ENCODE results near the gene RETN.

The RETN gene

GRCh38 chr19:7628589-7629311, 40.1 kb upstream of the RETN start:
- no peak for TF ChIP-seq FOXP2 (optimal IDR thresholded peaks at IDR 0.05; ENCODE audit: borderline replicate concordance, extremely low read depth, extremely low read length, insufficient read depth)
- TF ChIP-seq POLR2AphosphoS5 (IDR thresholded peaks at IDR 0.05; ENCODE audit: low read depth, low read length): no peak
- TF ChIP-seq REST (IDR thresholded peaks at IDR 0.05; ENCODE audit: insufficient read depth in 1 of 2, low read depth in 2 of 2, low read length in 2 of 2): no peak

- no peak for TF ChIP-seq FOXP2 (optimal IDR thresholded peaks at IDR 0.05; ENCODE audit: borderline replicate concordance, extremely low read depth, extremely low read length, insufficient read depth)
- peak in 1 of 2 experiments; percentile 35; a peak in 1 of 4 replicates for TF ChIP-seq REST (IDR thresholded peaks at IDR 0.05; ENCODE audit: insufficient read depth in 1 of 2, low read depth in 2 of 2, low read length in 2 of 2)
- TF ChIP-seq SIN3A (IDR thresholded peaks at IDR 0.05; ENCODE audit: borderline replicate concordance, insufficient read depth, low read length): 0 out of 2 replicates have a peak, but pooled peaks have one; percentile 50
- peak; percentile 72; the same call in 1 of the 2 replicates for TF ChIP-seq TAF1 (IDR thresholded peaks at IDR 0.05; ENCODE audit: borderline replicate concordance, insufficient read depth, low read length)
- TF ChIP-seq POLR2AphosphoS5 (IDR thresholded peaks at IDR 0.05; ENCODE audit: low read depth, low read length): peak; percentile 69
Observed at GRCh38 chr19:7629347-7630054, 39.3 kb upstream of the RETN start, which contains the start of the genes PET100 and XAB2. Gene PET100 (plus strand): TSS chr19:7629793. CDS start chr19:7629834, 41 bp downstream. Gene XAB2 (minus strand): TSS chr19:7629545. CDS start chr19:7629527, 18 bp downstream.

GRCh38 chr19:7631577-7631976, 37.3 kb upstream of the RETN start:
- TF ChIP-seq FOXP2 (optimal IDR thresholded peaks at IDR 0.05; ENCODE audit: borderline replicate concordance, extremely low read depth, extremely low read length, insufficient read depth) (no peak), TAF1 (IDR thresholded peaks at IDR 0.05; ENCODE audit: borderline replicate concordance, insufficient read depth, low read length) (no peak), SIN3A (IDR thresholded peaks at IDR 0.05; ENCODE audit: borderline replicate concordance, insufficient read depth, low read length) (no peak)

GRCh38 chr19:7632340-7633203, 36.3 kb upstream of the RETN start:
- no peak for TF ChIP-seq REST (IDR thresholded peaks at IDR 0.05; ENCODE audit: insufficient read depth in 1 of 2, low read depth in 2 of 2, low read length in 2 of 2)
- no peak for TF ChIP-seq FOXP2 (optimal IDR thresholded peaks at IDR 0.05; ENCODE audit: borderline replicate concordance, extremely low read depth, extremely low read length, insufficient read depth)
- no peak for TF ChIP-seq TAF1 (IDR thresholded peaks at IDR 0.05; ENCODE audit: borderline replicate concordance, insufficient read depth, low read length)
- no peak for TF ChIP-seq SIN3A (IDR thresholded peaks at IDR 0.05; ENCODE audit: borderline replicate concordance, insufficient read depth, low read length)
- no peak for TF ChIP-seq POLR2AphosphoS5 (IDR thresholded peaks at IDR 0.05; ENCODE audit: low read depth, low read length)

- TF ChIP-seq REST (IDR thresholded peaks at IDR 0.05; ENCODE audit: insufficient read depth in 1 of 2, low read depth in 2 of 2, low read length in 2 of 2) (no peak), TAF1 (IDR thresholded peaks at IDR 0.05; ENCODE audit: borderline replicate concordance, insufficient read depth, low read length) (no peak)
Observed at GRCh38 chr19:7633698-7634097, 35.2 kb upstream of the RETN start, which contains the start of gene PCP2. Gene PCP2 (minus strand): TSS chr19:7633719. CDS start chr19:7633457, 262 bp downstream.
